ENCODE measurements around the gene BIVM.

The BIVM gene

GRCh38 chr13:102812611-102813287 lies 13.8 kb downstream of the BIVM start:
- DNase-seq: peak; percentile 16
- in situ Hi-C loops (cut with HindIII; ENCODE audit: low pct_ligation_motif_present, low sequenced_read_pairs): no loop called here
- H3K27me3 ChIP-seq (replicated peaks): no peaks in the 10 kb centered on the region
- TF ChIP-seq, protein P1, sequence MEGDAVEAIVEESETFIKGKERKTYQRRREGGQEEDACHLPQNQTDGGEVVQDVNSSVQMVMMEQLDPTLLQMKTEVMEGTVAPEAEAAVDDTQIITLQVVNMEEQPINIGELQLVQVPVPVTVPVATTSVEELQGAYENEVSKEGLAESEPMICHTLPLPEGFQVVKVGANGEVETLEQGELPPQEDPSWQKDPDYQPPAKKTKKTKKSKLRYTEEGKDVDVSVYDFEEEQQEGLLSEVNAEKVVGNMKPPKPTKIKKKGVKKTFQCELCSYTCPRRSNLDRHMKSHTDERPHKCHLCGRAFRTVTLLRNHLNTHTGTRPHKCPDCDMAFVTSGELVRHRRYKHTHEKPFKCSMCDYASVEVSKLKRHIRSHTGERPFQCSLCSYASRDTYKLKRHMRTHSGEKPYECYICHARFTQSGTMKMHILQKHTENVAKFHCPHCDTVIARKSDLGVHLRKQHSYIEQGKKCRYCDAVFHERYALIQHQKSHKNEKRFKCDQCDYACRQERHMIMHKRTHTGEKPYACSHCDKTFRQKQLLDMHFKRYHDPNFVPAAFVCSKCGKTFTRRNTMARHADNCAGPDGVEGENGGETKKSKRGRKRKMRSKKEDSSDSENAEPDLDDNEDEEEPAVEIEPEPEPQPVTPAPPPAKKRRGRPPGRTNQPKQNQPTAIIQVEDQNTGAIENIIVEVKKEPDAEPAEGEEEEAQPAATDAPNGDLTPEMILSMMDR (IDR thresholded peaks at IDR 0.05; ENCODE audit: low read depth, low read length, missing control alignments): no peak
- peaks cover 3% of the 10 kb centered on the region for H3K36me3 ChIP-seq (replicated peaks)
- no peak overlapping the region for H3K27ac ChIP-seq
- no peak overlapping the region for H3K4me3 ChIP-seq (ENCODE audit: low read depth, low read length)

DNA sequence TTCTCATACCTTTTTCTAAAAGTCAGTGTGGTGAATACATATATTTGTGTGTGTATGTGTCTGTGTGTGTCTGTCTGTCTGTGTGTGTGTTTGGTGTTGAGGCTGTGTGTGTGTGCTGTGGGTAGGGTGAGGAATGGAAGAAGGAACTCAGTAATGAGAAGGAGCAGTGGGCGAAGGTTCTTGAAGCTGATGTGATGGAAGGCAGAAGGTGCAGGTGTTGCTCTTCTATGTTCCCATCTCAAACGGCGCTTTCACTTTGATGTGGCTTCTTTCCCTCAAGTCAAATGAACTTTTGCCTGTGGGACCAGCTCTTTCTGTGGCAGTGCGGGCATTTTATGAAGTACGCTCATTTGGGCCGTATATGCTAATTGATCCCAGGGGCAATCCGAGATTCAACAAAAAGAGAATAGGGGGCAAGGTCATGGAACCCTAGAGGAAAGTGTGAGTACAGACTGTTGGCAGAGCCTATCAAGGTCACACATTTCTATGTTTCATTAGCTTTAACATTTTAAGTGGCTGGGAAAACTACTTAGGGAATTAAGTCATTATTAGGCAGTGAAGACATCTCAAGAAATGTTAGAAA lies 15.2 kb downstream of the BIVM start:
- Histone ChIP-seq H3K27me3 (replicated peaks) (no peaks in the 10 kb centered on the region), H3K27ac (no peak overlapping the region), H3K36me3 (replicated peaks) (peaks cover 3% of the 10 kb centered on the region), H3K4me3 (ENCODE audit: low read depth, low read length) (no peak overlapping the region)
- TF ChIP-seq, protein P1 (IDR thresholded peaks at IDR 0.05; ENCODE audit: low read depth, low read length, missing control alignments): no peak
- DNase-seq: no peak
- in situ Hi-C loops (cut with HindIII; ENCODE audit: low pct_ligation_motif_present, low sequenced_read_pairs): no loop called here

DNA sequence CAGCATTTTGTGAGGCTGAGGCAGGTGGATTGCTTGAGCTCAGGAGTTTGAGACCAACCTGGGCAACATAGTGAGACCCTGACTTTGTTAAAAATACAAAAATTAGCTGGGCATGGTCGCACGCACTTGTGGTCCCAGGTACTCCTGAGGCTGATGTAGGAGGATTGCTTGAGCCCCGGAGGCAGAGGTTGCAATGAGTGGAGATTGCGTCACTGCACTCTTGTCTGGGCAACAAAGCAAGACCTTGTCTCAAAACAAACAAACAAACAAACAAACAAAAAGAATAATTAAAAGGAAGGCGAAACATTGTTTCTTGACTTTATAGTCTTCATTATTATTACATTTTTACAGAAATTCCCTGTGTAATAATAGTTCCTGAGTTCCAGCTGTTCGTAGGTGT lies 15.9 kb downstream of the BIVM start:
- Histone ChIP-seq H3K27ac (no peak overlapping the region), H3K36me3 (replicated peaks) (peaks cover 3% of the 10 kb centered on the region), H3K4me3 (ENCODE audit: low read depth, low read length) (no peak overlapping the region), H3K27me3 (replicated peaks) (no peaks in the 10 kb centered on the region)
- TF ChIP-seq, protein P1 (IDR thresholded peaks at IDR 0.05; ENCODE audit: low read depth, low read length, missing control alignments): no peak
- DNase-seq: no peak
- in situ Hi-C loops (cut with HindIII; ENCODE audit: low pct_ligation_motif_present, low sequenced_read_pairs): no loop called here

DNA sequence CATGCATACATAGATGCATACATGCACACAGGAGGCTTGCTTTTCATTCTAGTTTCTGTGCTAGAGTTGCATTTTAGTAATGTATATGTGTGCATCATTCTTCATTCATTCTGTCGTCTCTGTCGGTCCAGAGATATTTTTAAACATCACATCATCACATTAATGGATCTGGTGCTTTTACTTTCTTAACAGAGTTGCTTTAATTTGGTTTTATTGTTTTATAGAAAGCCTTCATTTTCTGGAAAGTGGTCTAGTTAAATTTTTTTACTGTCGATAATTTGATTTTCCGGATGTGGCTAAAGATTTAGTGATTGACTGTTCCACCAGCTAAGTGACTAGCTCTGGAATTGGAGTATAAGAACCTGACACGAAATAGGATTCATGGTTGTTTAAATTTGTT lies 16.9 kb downstream of the BIVM start:
- no peaks in the 10 kb centered on the region for H3K36me3 ChIP-seq (replicated peaks)
- TF ChIP-seq, protein P1 (IDR thresholded peaks at IDR 0.05; ENCODE audit: low read depth, low read length, missing control alignments): no peak
- H3K27me3 ChIP-seq (replicated peaks): no peaks in the 10 kb centered on the region
- in situ Hi-C loops (cut with HindIII; ENCODE audit: low pct_ligation_motif_present, low sequenced_read_pairs): no loop called here
- H3K27ac ChIP-seq: no peak overlapping the region
- DNase-seq: no peak
- H3K4me3 ChIP-seq (ENCODE audit: low read depth, low read length): no peak overlapping the region

- Histone ChIP-seq H3K27ac (no peak overlapping the region), H3K4me3 (ENCODE audit: low read depth, low read length) (no peak overlapping the region), H3K27me3 (replicated peaks) (no peaks in the 10 kb centered on the region), H3K36me3 (replicated peaks) (peaks cover 2% of the 10 kb centered on the region)
- in situ Hi-C loops (cut with HindIII; ENCODE audit: low pct_ligation_motif_present, low sequenced_read_pairs): no loop called here
- DNase-seq: no peak
- TF ChIP-seq, protein P1 (IDR thresholded peaks at IDR 0.05; ENCODE audit: low read depth, low read length, missing control alignments): no peak
These were observed 17.8 kb downstream of the BIVM start for GRCh38 chr13:102816708-102817107.

DNA sequence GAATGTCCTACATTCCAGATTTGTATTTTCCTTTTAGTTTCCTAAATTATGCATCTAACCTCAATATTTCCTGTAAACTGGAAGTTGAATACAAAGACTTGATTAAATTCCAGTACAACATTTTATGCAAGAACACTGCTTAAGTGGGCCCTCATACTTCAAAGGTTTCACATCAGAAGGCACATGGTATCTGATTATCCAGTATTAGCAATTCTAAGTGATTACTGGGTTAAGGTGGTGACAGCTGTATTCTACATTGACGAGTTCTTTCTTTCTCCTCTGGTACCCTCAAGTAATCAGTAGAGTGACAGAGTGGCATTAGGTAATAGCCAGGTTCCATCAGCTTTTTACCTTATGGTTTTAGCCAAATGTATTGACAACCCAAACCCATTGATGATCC lies 18.3 kb downstream of the BIVM start:
- Histone ChIP-seq H3K4me3 (ENCODE audit: low read depth, low read length) (no peak overlapping the region), H3K27me3 (replicated peaks) (no peaks in the 10 kb centered on the region), H3K27ac (no peak overlapping the region), H3K36me3 (replicated peaks) (peaks cover 6% of the 10 kb centered on the region)
- TF ChIP-seq, protein P1 (IDR thresholded peaks at IDR 0.05; ENCODE audit: low read depth, low read length, missing control alignments): no peak
- in situ Hi-C loops (cut with HindIII; ENCODE audit: low pct_ligation_motif_present, low sequenced_read_pairs): no loop called here
- DNase-seq: no peak
